Stimulated activated CD8-positive, alpha-beta memory T cell treated with anti-CD3 and anti-CD28 coated beads, Interleukin-4, amount 100 ng/mL, for 48 hours (primary cell): ENCODE measurements around the gene NTF4.

Experiments
- DNase-seq: peaks from one replicate; pipeline ENCODE4 v3.0.0-alpha.2; 2020

Gene NTF4

DNA sequence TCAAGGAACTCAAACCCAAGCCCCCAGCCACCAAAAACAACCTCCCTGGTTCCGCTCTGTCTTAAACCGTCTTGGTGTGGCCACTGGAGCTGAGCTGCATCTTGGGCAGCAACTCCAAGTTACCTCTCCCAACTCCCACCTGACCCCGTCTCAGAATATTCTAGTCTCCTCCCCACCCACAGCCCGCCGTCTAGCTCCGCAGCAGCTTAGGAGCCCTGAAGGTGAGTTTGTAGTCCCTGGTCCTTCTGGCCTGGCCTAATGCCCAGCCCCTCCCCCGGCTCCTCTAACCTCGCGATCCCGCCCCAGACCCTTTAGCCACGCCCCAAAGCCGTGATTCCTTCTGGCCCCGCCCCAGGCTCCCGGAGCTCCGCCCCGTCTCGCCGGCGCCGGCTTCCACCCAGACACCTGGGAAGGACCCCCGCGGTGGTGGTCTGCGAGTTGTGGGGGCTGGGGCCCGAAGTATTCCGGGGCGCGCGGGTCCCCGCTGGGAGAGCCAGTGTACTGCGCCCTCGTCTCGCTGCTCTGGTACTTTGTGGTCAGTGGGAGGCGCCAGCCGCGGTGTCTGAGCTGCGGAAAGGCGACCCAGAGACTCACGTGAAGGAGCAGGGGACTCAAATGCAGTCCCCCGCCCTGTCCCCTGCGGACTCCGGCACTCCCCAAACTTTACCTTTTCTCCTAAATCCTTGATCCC is 45.2 kb downstream of the NTF4 start:
- peak; percentile 83 for DNase-seq

DNA sequence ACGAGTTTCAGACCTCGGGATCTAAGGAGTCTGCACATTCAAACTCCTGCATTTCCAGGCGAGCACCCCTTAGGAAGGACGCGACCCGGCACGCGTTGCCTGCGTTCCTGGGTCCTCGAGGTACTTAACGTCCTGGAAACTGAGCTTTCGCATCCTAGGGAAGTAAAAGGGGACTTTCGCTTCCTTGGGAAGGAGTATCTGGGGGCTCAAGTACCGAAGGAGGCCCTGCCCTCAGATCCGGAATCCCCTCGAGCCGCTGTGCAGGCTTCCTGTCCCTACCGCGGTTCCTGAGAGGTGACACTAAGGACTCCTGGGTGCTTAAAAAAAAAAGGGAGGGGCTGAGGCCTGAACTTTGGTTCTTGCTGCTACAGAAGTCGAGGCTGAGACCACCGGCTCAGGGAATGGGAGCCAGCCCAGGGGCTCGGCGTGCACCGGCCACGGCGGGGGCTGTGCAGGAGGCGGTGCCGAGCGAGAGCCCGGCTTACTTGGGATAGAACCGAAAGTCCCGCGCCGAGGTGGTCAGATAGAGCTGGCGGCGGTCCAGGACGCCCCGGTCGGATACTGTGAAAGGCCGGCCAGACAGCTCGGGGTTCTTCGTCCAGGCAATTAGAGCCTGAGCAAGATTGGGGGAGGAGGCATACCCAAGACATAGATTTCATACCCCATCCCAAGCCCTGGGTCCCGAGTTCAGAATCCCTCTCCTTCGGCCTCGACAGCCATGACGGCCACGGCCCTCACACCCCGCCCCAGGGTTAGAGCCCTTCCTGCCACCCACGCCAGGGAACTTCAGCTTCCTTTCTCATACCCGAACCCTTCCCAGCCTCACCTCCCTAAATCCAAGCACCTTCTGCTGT is 46.0 kb downstream of the NTF4 start:
- DNase-seq: peak; percentile 37

DNA sequence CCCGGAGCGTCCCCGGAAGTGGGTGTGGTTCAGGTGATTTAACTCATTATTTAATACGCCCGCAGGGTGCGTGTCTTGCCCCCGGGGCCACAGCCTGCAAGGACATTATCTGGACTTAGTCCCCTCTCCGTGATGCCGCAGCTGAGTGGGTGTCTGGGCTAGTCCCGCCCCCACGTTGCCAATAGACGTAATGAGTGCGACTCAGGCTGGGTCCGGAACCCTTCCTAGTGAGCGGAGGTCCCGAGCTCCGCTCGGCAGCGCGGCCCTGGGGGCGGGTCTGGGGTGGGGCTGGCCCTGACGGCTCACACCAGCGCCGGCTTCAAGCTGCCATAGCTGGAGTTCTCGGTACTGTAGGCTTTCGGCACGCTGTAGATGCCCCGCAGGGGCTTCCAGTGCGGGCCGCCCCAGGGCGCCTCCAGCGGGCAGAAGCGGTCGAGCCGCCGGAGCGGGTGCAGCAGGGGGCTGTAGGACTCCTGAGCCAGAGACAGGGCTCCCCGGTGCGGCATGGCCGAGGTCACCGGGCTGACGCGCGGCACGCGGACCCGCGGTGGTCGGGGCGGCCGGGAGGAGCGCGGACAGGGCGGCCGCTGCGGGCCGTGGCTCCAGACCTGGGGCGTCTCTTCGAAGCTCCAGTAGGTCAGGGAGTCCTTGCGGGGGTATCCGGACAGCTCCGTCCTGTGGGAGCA is 46.8 kb downstream of the NTF4 start:
- peak; percentile 76 for DNase-seq

DNA sequence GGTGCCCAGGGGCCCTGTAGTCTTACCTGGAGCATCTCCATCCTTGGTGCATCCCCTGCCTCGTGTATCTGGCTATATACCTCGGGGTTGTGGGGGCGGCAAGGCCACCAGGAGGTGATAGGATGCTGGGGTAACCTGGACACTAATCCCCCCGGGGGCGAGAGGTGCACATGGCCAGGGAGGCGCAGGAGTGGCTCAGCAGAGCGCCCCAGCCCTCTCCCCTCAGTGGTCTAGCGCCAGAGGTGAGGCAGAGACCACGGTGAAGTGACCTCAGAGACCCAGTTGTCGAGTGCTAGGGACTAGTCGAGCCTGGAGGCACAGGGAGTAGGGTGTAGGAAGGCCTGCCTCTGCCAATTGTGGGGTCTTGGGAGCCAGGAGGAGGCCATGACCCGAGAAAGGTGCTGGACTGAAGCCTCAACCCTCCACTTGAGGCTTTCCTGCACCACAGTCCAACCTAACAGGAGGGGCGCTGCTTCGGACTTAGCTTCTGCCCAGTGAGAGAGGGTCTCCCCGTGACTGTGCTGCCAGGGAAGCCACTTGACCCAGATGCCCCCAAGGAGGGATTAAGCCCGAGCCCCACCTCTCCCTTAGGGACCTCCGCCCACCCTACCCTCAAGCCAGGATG is 47.5 kb downstream of the NTF4 start, which contains the start of gene LHB:
Gene LHB (minus strand): TSS at position 51 of the 625 bp plus-strand sequence. CDS start 10 bp downstream, at position 41.
- no peak for DNase-seq

DNA sequence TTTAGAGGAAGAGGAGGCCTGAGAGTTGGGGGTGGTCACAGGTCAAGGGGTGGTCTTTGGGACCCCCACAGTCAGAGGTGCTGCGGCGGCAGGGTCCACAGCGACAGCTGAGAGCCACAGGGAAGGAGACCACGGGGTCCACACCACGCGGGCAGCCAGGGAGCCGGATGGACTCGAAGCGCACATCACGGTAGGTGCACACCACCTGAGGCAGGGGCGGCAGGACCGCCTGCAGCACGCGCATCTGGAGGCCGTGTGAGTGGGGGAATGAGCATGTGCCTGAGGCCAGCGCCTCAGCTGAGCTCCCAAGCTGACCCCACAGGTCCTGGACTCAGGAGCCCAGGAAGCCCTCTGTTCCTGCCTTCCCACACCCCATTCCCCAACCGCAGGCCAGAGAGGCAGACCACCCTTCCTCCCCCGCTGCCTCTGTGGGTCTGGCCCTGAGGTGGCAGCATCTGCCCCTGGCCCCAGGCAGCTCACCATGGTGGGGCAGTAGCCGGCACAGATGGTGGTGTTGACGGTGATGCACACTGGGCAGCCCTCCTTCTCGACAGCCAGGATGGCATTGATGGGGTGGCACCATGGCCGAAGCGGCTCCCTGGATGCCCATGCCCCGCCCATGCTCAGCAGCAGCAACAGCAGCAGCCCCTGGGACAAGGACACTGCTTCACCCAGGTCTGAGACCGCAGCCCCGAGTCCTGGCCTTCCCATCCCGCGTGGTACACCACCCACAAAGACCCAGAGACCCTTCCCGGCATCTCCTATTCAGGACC is 48.4 kb downstream of the NTF4 start:
- no peak for DNase-seq

DNA sequence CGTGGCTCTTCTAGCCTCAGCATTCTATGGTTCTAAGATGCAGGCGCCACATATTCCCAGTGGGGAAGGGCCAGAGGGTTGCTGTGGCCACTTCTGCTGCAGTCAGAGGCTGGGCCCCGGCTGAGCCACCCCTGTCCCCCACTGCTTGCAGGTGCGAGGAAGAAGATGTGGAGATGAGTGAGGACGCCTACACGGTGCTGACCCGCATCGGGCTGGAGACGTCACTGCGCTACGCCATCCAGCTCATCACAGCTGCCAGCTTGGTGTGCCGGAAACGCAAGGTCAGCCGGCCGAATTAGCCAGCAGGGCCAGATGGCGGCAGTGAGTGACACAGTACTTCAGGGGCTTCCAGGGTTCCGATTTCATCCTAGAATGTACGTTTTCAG is 49.8 kb downstream of the NTF4 start:
- no peak for DNase-seq

DNA sequence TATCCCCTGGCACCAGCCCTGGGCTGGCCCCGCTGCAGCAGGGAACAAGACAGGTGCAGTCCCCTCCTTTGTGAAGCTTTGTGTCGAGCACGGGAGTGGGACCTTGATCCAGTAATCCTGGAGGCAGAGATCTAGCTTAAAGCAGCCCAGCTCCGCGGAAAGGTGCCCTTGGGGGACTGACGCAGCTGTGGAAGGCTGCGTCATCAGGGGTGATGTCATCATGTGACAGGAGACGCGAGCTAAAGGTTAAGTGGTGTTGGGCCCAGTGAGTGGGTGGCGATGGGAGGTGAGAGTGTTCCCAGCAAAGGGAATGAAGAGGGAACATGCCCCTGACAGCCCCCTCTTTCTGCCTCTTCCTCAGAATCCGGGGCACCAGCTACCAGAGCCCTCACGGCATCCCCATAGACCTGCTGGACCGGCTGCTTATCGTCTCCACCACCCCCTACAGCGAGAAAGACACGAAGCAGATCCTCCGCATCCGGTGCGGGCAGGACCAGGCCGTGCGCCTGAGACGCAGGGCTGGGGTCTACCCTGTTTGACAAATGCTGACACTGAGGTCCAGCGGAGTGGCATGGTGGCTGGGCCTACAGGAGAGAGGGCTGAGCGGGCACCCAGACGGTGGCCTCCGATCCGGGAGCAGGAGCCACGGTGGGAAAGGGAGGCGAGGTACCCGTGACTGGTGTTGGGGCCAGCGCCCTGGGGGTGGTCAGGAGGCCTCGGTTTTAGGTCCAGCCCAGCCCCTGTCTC is 50.3 kb downstream of the NTF4 start:
- DNase-seq: no peak

DNA sequence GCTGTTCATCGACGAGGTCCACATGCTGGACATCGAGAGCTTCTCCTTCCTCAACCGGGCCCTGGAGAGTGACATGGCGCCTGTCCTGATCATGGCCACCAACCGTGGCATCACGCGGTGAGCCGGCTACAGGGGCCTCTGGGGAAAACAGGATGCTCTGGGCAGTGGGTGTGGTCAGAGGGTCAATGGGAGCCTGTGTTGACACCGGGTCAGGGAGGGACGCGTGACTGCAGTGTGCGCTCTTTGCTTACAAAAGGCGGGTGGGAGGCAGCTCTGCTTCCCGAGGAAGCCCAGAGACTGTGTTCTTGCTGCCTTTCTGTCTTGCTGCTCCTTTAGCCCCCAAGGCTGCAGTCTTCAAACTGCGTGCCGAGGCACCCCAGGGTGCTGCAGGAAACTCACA is 53.4 kb downstream of the NTF4 start:
- DNase-seq: no peak
